Measurements from ENCODE around the gene CLIC4.

Gene CLIC4

GRCh38 chr1:24764439-24764838 is 19.2 kb downstream of the CLIC4 start:
- peaks cover 4% of the 10 kb centered on the region for H3K36me3 ChIP-seq (replicated peaks; ENCODE audit: low read depth, low read length)
- H4K20me1 ChIP-seq (ENCODE audit: insufficient read depth, low read length), result peaks cover 35% of the 10 kb centered on the region
- H3K27ac ChIP-seq (ENCODE audit: low read length), result no peak overlapping the region
- H2AFZ ChIP-seq (ENCODE audit: low read depth, low read length), result no peak overlapping the region
- peaks cover 68% of the 10 kb centered on the region for H3K79me2 ChIP-seq (ENCODE audit: low read length)
- H3K4me3 ChIP-seq (ENCODE audit: low read length), result no peak overlapping the region
- H3K27me3 ChIP-seq (ENCODE audit: low read depth, low read length), result no peaks in the 10 kb centered on the region
- peaks cover 24% of the 10 kb centered on the region for H3K4me1 ChIP-seq (ENCODE audit: low read length)
- no peak overlapping the region for H3K9ac ChIP-seq (ENCODE audit: low read length)
- no peak for TF ChIP-seq CTCF (IDR thresholded peaks at IDR 0.05; ENCODE audit: low read depth, low read length)
- no peak for TF ChIP-seq EZH2phosphoT487 (IDR thresholded peaks at IDR 0.05; ENCODE audit: low read depth)
- no peaks in the 10 kb centered on the region for H3K9me3 ChIP-seq (ENCODE audit: insufficient read depth, low read length)
- H3K4me2 ChIP-seq (ENCODE audit: low read length), result no peak overlapping the region

GRCh38 chr1:24764848-24765247 is 19.6 kb downstream of the CLIC4 start:
- H3K27ac ChIP-seq (ENCODE audit: low read length), result no peak overlapping the region
- peaks cover 64% of the 10 kb centered on the region for H3K79me2 ChIP-seq (ENCODE audit: low read length)
- no peaks in the 10 kb centered on the region for H3K9me3 ChIP-seq (ENCODE audit: insufficient read depth, low read length)
- peaks cover 28% of the 10 kb centered on the region for H3K4me1 ChIP-seq (ENCODE audit: low read length)
- H4K20me1 ChIP-seq (ENCODE audit: insufficient read depth, low read length), result peaks cover 32% of the 10 kb centered on the region
- H2AFZ ChIP-seq (ENCODE audit: low read depth, low read length), result no peak overlapping the region
- H3K27me3 ChIP-seq (ENCODE audit: low read depth, low read length), result no peaks in the 10 kb centered on the region
- peaks cover under 1% of the 10 kb centered on the region for H3K36me3 ChIP-seq (replicated peaks; ENCODE audit: low read depth, low read length)
- no peak overlapping the region for H3K9ac ChIP-seq (ENCODE audit: low read length)
- TF ChIP-seq EZH2phosphoT487 (IDR thresholded peaks at IDR 0.05; ENCODE audit: low read depth) (no peak), CTCF (IDR thresholded peaks at IDR 0.05; ENCODE audit: low read depth, low read length) (no peak)
- H3K4me2 ChIP-seq (ENCODE audit: low read length), result no peak overlapping the region
- H3K4me3 ChIP-seq (ENCODE audit: low read length), result no peak overlapping the region

GRCh38 chr1:24765308-24765988 is 20.2 kb downstream of the CLIC4 start:
- no peak for TF ChIP-seq CTCF (IDR thresholded peaks at IDR 0.05; ENCODE audit: low read depth, low read length)
- no peak for TF ChIP-seq EZH2phosphoT487 (IDR thresholded peaks at IDR 0.05; ENCODE audit: low read depth)
- peaks cover 59% of the 10 kb centered on the region for H3K79me2 ChIP-seq (ENCODE audit: low read length)
- H3K27ac ChIP-seq (ENCODE audit: low read length), result no peak overlapping the region
- no peaks in the 10 kb centered on the region for H3K27me3 ChIP-seq (ENCODE audit: low read depth, low read length)
- H2AFZ ChIP-seq (ENCODE audit: low read depth, low read length), result no peak overlapping the region
- no peak overlapping the region for H3K9ac ChIP-seq (ENCODE audit: low read length)
- H3K4me3 ChIP-seq (ENCODE audit: low read length), result no peak overlapping the region
- no peak overlapping the region for H3K4me2 ChIP-seq (ENCODE audit: low read length)
- no peaks in the 10 kb centered on the region for H3K36me3 ChIP-seq (replicated peaks; ENCODE audit: low read depth, low read length)
- H4K20me1 ChIP-seq (ENCODE audit: insufficient read depth, low read length), result peaks cover 30% of the 10 kb centered on the region
- H3K9me3 ChIP-seq (ENCODE audit: insufficient read depth, low read length), result no peaks in the 10 kb centered on the region
- peaks cover 34% of the 10 kb centered on the region for H3K4me1 ChIP-seq (ENCODE audit: low read length)

- Histone ChIP-seq H3K4me2 (ENCODE audit: low read length) (no peak overlapping the region), H3K4me3 (ENCODE audit: low read length) (no peak overlapping the region), H3K9ac (ENCODE audit: low read length) (no peak overlapping the region), H3K36me3 (replicated peaks; ENCODE audit: low read depth, low read length) (no peaks in the 10 kb centered on the region), H3K27me3 (ENCODE audit: low read depth, low read length) (no peaks in the 10 kb centered on the region), H2AFZ (ENCODE audit: low read depth, low read length) (no peak overlapping the region), H3K79me2 (ENCODE audit: low read length) (peaks cover 56% of the 10 kb centered on the region), H3K27ac (ENCODE audit: low read length) (no peak overlapping the region), H3K4me1 (ENCODE audit: low read length) (peaks cover 36% of the 10 kb centered on the region), H3K9me3 (ENCODE audit: insufficient read depth, low read length) (no peaks in the 10 kb centered on the region), H4K20me1 (ENCODE audit: insufficient read depth, low read length) (peaks cover 11% of the 10 kb centered on the region)
- TF ChIP-seq CTCF (IDR thresholded peaks at IDR 0.05; ENCODE audit: low read depth, low read length) (no peak), EZH2phosphoT487 (IDR thresholded peaks at IDR 0.05; ENCODE audit: low read depth) (no peak)
Measured at GRCh38 chr1:24767351-24767750, 22.1 kb downstream of the CLIC4 start.

Data from OCI-LY3 (cell line).